GM18499 (cell line): ENCODE measurements around the gene MPV17L2.
"Not testable (repeated sequence)": the region's sequence is repeated elsewhere in the genome, so short reads cannot be mapped to it uniquely, and the experiment has no call there.

Experiments used
- ATAC-seq: cut with Tn5 transposase; IDR thresholded peaks from one replicate; pipeline ENCODE4 v1.9.1; 2021; ENCODE audit warnings: moderate number of reproducible peaks; ENCODE audit not compliant: insufficient read depth, unreplicated experiment

The MPV17L2 gene

GRCh38 chr19:18192673-18193387 is at the start of gene MPV17L2:
TSS of gene MPV17L2 (plus strand) at chr19:18193218. CDS start at chr19:18193282, 64 bp downstream.
- peak; percentile 66 for ATAC-seq

- ATAC-seq, result no peak
Measured at GRCh38 chr19:18143902-18144301, 49.1 kb upstream of the MPV17L2 start.

GRCh38 chr19:18144361-18144760 is 48.7 kb upstream of the MPV17L2 start:
- ATAC-seq, result no peak

GRCh38 chr19:18144906-18145305 is 48.1 kb upstream of the MPV17L2 start:
- ATAC-seq, result no peak

GRCh38 chr19:18145391-18145999 is 47.5 kb upstream of the MPV17L2 start:
- ATAC-seq, result no peak

GRCh38 chr19:18147396-18147795 is 45.6 kb upstream of the MPV17L2 start:
- ATAC-seq, result no peak

- ATAC-seq, result no peak
Measured at GRCh38 chr19:18149596-18149975, 43.4 kb upstream of the MPV17L2 start.

- ATAC-seq, result no peak
Measured at GRCh38 chr19:18150776-18151624, 42.0 kb upstream of the MPV17L2 start.

- ATAC-seq, result peak; percentile 57
Measured at GRCh38 chr19:18152442-18152816, 40.6 kb upstream of the MPV17L2 start.

- ATAC-seq, result peak; percentile 44
Measured at GRCh38 chr19:18152817-18153555, 40.0 kb upstream of the MPV17L2 start, which contains the start of gene PIK3R2. TSS of gene PIK3R2 (plus strand) at chr19:18153163. CDS start at chr19:18155880, 2,717 bp downstream.

GRCh38 chr19:18153556-18154134 is 39.4 kb upstream of the MPV17L2 start:
- ATAC-seq, result no peak

GRCh38 chr19:18155095-18156087 is 37.6 kb upstream of the MPV17L2 start:
- no peak for ATAC-seq

- no peak for ATAC-seq
Measured at GRCh38 chr19:18156268-18156667, 36.8 kb upstream of the MPV17L2 start.

GRCh38 chr19:18156841-18157464 is 36.1 kb upstream of the MPV17L2 start:
- no peak for ATAC-seq

- ATAC-seq, result no peak
Measured at GRCh38 chr19:18157465-18158063, 35.5 kb upstream of the MPV17L2 start.

- ATAC-seq, result no peak
Measured at GRCh38 chr19:18158467-18158866, 34.6 kb upstream of the MPV17L2 start.

- ATAC-seq, result not testable (repeated sequence)
Measured at GRCh38 chr19:18159059-18159616, 33.9 kb upstream of the MPV17L2 start.

- no peak for ATAC-seq
Measured at GRCh38 chr19:18159810-18160209, 33.2 kb upstream of the MPV17L2 start.
